Natural killer cell (primary cell): Measurements from ENCODE around the gene SEC31B. TPM values are rescaled to one million over a fixed set of nuclear protein-coding genes. Genes with fewer than 3 reads are reported as not detected.
A peak's percentile ranks its signal among the peaks of the same experiment; 100 is the strongest.

Source experiments
- ATAC-seq, 3 donors: fragments of 150-1000 bp in 2 of 3; fragments of 200-7000 bp in 1 of 3; cut with Tn5 transposase; 1 replicate in 1 of 3; 2 replicates in 2 of 3; pipeline ENCODE4 v1.10.0; 2021; ENCODE audit warnings: mild to moderate bottlenecking in 2 of 3, moderate library complexity in 2 of 3
- DNase-seq, 2 donors: peaks; one replicate each; pipeline versions ENCODE4 v3.0.0 to v3.0.0-alpha.2; 2013 to 2021; ENCODE audit warnings: mixed read lengths in 1 of 2
- H3K27ac ChIP-seq: one replicate; pipeline ENCODE4 v1.5.1; 2013; ENCODE audit warnings: mild to moderate bottlenecking, low read length
- H3K27me3 ChIP-seq: one replicate; pipeline ENCODE4 v1.6.1; 2013; ENCODE audit warnings: low read length; ENCODE audit not compliant: control insufficient read depth, insufficient read depth
- H3K36me3 ChIP-seq: one replicate; pipeline ENCODE4 v1.6.1; 2013; ENCODE audit warnings: low read length; ENCODE audit not compliant: control insufficient read depth, insufficient read depth
- H3K4me1 ChIP-seq: one replicate; pipeline ENCODE4 v1.6.1; 2013; ENCODE audit warnings: low read length; ENCODE audit not compliant: control insufficient read depth, insufficient read depth
- H3K4me3 ChIP-seq: one replicate; pipeline ENCODE4 v1.5.1; 2013; ENCODE audit warnings: low read length
- H3K9me3 ChIP-seq: one replicate; pipeline ENCODE4 v1.6.1; 2013; ENCODE audit warnings: low read length; ENCODE audit not compliant: control insufficient read depth, insufficient read depth
- H3K27ac Mint-ChIP-seq, 2 donors: one replicate each; pipeline ENCODE4 v1.8.0; 2022; ENCODE audit warnings: mild to moderate bottlenecking in 2 of 2, mixed read lengths in 2 of 2, moderate library complexity in 1 of 2
- H3K27me3 Mint-ChIP-seq, 2 donors: one replicate each; pipeline ENCODE4 v1.8.0; 2022; ENCODE audit warnings: low read depth in 2 of 2, mixed read lengths in 2 of 2
- H3K36me3 Mint-ChIP-seq: one replicate; pipeline ENCODE4 v1.8.0; 2022; ENCODE audit warnings: mixed read lengths
- H3K4me1 Mint-ChIP-seq, 2 donors: one replicate each; pipeline ENCODE4 v1.8.0; 2022; ENCODE audit warnings: mixed read lengths in 2 of 2
- H3K4me3 Mint-ChIP-seq: one replicate; pipeline ENCODE4 v1.8.0; 2022; ENCODE audit warnings: mild to moderate bottlenecking, moderate library complexity, mixed read lengths
- H3K9me3 Mint-ChIP-seq, 2 donors: one replicate each; pipeline ENCODE4 v1.8.0; 2022; ENCODE audit warnings: mixed read lengths in 2 of 2
- WGBS: methylation state at CpG from one replicate; pipeline ENCODE4 v1.1.7; 2013; ENCODE audit warnings: missing lambda C conversion rate; ENCODE audit not compliant: insufficient coverage; 5-methylcytosine and 5-hydroxymethylcytosine counted together
- intact Hi-C: fragments of 100-400 bp; cut with micrococcal nuclease; formaldehyde crosslinking; loops from one replicate; pipeline ENCODE4 v1.14.2; 2022
- total RNA-seq, 4 donors: library from RNA; stranded (reverse); fragments of 120-200 nt in 1 of 4; gene quantifications; one replicate each; pipeline versions ENCODE4 v1.2.3 to v1.2.4, GENCODE V29; 2013 to 2022
- TF ChIP-seq, protein P1 (sequence below): fragments of 200-600 bp; IDR thresholded peaks from one replicate; pipeline ENCODE4 v1.8.0; 2022; ENCODE audit warnings: antibody characterized with exemption

The SEC31B gene
- total RNA-seq, 3 donors from 2014 or later (not counting 1 experiment from before 2014, with no cell fraction given), result 32.6 to 38.6 (median 38.1) TPM

DNA sequence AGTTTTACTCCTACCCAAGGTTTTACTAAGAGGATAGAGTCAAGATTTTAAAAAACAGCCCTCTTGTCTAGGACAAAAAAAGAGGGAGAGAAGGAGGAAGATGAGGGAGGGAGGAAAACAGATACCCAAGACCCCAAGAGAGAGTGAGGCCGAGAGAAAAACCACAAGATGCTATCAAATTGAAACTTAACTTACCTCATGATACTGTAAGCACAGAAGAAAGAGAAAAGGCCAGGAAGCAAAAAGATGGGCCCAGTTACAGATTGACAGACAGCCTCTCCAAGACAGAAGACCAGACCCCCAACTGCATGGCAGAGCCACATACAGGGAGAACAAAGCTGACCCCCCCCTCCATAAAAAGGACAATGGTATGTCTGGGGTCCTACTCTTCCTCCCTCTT lies 11.4 kb downstream of the SEC31B start:
- intact Hi-C loops, result loop anchor here (1.0 kb wide), 3 partner anchors 27 to 170 kb away; no protein-coding TSS in a partner anchor
- DNase-seq, result no peak
- peak overlapping the region in 1 of 2 donors; percentile 6 for H3K27ac Mint-ChIP-seq
- no peaks in the 10 kb centered on the region for H3K27me3 Mint-ChIP-seq
- no peaks in the 10 kb centered on the region for H3K27me3 ChIP-seq
- H3K36me3 ChIP-seq, result peaks cover 20% of the 10 kb centered on the region
- WGBS, result 9% methylated on average over 1 of the region's 1 CpG
- H3K9me3 Mint-ChIP-seq, result no peaks in the 10 kb centered on the region
- H3K36me3 Mint-ChIP-seq, result no peaks in the 10 kb centered on the region
- peaks cover 31% of the 10 kb centered on the region for H3K4me1 ChIP-seq
- no peaks in the 10 kb centered on the region for H3K9me3 ChIP-seq
- peaks cover 44 to 48% of the 10 kb centered on the region in 2 donors for H3K4me1 Mint-ChIP-seq
- no peak overlapping the region for H3K4me3 ChIP-seq
- H3K27ac ChIP-seq, result peak overlapping the region; percentile 1
- TF ChIP-seq, protein P1, sequence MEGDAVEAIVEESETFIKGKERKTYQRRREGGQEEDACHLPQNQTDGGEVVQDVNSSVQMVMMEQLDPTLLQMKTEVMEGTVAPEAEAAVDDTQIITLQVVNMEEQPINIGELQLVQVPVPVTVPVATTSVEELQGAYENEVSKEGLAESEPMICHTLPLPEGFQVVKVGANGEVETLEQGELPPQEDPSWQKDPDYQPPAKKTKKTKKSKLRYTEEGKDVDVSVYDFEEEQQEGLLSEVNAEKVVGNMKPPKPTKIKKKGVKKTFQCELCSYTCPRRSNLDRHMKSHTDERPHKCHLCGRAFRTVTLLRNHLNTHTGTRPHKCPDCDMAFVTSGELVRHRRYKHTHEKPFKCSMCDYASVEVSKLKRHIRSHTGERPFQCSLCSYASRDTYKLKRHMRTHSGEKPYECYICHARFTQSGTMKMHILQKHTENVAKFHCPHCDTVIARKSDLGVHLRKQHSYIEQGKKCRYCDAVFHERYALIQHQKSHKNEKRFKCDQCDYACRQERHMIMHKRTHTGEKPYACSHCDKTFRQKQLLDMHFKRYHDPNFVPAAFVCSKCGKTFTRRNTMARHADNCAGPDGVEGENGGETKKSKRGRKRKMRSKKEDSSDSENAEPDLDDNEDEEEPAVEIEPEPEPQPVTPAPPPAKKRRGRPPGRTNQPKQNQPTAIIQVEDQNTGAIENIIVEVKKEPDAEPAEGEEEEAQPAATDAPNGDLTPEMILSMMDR, result no peak
- no peak for ATAC-seq
- no peak overlapping the region for H3K4me3 Mint-ChIP-seq

DNA sequence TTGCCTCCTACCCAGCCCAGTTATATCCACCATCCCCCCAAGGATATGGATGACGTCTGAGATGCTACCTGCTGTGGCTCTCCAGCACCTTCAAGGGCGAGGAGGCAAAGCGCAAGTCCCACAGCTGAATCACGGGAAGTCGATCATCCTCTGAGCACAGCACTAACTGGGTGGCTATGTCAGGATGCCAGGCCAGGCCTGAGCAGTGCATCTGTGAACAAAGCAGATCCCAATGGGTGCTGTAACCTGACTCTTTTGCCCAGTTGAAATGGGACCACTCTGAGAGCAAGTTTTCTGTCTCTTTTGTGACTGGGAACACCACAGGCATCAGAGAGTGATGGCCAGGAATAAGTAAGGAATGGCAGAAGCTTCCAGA lies 12.3 kb downstream of the SEC31B start:
- H3K36me3 ChIP-seq, result peaks cover 20% of the 10 kb centered on the region
- TF ChIP-seq, protein P1, result no peak
- no peaks in the 10 kb centered on the region for H3K36me3 Mint-ChIP-seq
- no peaks in the 10 kb centered on the region for H3K27me3 ChIP-seq
- no peak overlapping the region for H3K4me3 Mint-ChIP-seq
- H3K27ac Mint-ChIP-seq, result no peak overlapping the region
- 93% methylated on average over 5 of the region's 5 CpGs for WGBS
- peaks cover 44 to 49% of the 10 kb centered on the region in 2 donors for H3K4me1 Mint-ChIP-seq
- no peak overlapping the region for H3K27ac ChIP-seq
- no peak for ATAC-seq
- intact Hi-C loops, result no loop called here
- no peaks in the 10 kb centered on the region for H3K9me3 ChIP-seq
- H3K4me3 ChIP-seq, result no peak overlapping the region
- DNase-seq, result no peak
- H3K9me3 Mint-ChIP-seq, result no peaks in the 10 kb centered on the region
- no peaks in the 10 kb centered on the region for H3K27me3 Mint-ChIP-seq
- peaks cover 31% of the 10 kb centered on the region for H3K4me1 ChIP-seq

DNA sequence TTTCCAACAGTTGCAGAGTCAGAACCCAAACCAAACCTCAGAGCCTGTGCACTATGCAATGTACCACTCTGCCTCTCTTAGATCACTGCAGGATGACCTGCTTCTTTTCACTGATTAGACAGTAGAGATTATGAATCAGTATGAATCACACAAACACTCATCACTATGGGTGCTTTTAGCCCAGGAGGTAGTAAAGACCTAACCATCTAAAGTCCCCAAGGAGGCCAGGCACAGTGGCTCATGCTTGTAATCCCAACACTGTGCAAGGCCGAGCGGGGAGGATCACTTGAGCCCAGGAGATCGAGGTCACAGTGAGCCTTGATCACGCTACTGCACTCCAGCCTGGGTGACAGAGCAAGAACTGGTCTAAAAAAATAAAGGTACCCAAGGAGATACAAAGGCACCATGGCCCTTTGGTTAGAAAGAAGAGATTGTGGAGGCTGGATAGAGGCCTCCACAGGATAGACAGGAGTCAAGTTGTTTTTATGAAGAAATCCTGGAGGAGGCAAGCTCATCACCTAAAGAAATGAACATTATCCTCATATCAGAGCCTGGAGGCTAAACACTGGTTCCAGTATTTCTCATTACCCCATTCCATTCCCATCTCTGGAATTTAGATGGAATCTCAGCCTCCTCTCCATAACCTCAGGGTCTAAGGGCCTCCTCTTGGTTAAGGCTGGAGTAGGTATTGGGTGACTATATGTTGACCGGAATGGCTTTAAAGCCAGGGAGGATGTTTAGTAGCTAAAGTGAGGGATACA lies 12.9 kb downstream of the SEC31B start:
- H3K27ac ChIP-seq, result no peak overlapping the region
- no peaks in the 10 kb centered on the region for H3K27me3 ChIP-seq
- H3K4me1 ChIP-seq, result peaks cover 31% of the 10 kb centered on the region
- H3K36me3 ChIP-seq, result peaks cover 24% of the 10 kb centered on the region
- no peak overlapping the region for H3K27ac Mint-ChIP-seq
- no peaks in the 10 kb centered on the region for H3K27me3 Mint-ChIP-seq
- peaks cover 39 to 43% of the 10 kb centered on the region in 2 donors for H3K4me1 Mint-ChIP-seq
- WGBS, result 93% methylated on average over 4 of the region's 5 CpGs
- intact Hi-C loops, result no loop called here
- TF ChIP-seq, protein P1, result no peak
- H3K4me3 Mint-ChIP-seq, result no peak overlapping the region
- H3K36me3 Mint-ChIP-seq, result peaks cover 3% of the 10 kb centered on the region
- H3K9me3 ChIP-seq, result no peaks in the 10 kb centered on the region
- DNase-seq (no peak), ATAC-seq (no peak)
- no peak overlapping the region for H3K4me3 ChIP-seq
- no peaks in the 10 kb centered on the region for H3K9me3 Mint-ChIP-seq
